ENCODE results near the gene KLHL6.
"Not testable (repeated sequence)": the region's sequence is repeated elsewhere in the genome, so short reads cannot be mapped to it uniquely, and the experiment has no call there.

KLHL6 gene

GRCh38 chr3:183532620-183533411, 22.7 kb downstream of the KLHL6 start:
- peaks cover 23% of the 10 kb centered on the region for H3K27me3 ChIP-seq (ENCODE audit: control insufficient read depth, insufficient read depth, low read length)
- no peak overlapping the region for H3K9ac ChIP-seq (ENCODE audit: low read length)
- no peak overlapping the region for H3K27ac ChIP-seq (ENCODE audit: low read depth, low read length)
- H3K4me1 ChIP-seq (ENCODE audit: control insufficient read depth, insufficient read depth, low read length): peaks cover 18% of the 10 kb centered on the region
- H3K4me3 ChIP-seq (ENCODE audit: low read depth, low read length): no peak overlapping the region
- H3K36me3 ChIP-seq (ENCODE audit: control insufficient read depth, insufficient read depth, low read length): no peaks in the 10 kb centered on the region
- H3K9me3 ChIP-seq (ENCODE audit: control insufficient read depth, insufficient read depth, low read depth, low read length): no peaks in the 10 kb centered on the region; the same call in 1 of the 2 replicates

DNA sequence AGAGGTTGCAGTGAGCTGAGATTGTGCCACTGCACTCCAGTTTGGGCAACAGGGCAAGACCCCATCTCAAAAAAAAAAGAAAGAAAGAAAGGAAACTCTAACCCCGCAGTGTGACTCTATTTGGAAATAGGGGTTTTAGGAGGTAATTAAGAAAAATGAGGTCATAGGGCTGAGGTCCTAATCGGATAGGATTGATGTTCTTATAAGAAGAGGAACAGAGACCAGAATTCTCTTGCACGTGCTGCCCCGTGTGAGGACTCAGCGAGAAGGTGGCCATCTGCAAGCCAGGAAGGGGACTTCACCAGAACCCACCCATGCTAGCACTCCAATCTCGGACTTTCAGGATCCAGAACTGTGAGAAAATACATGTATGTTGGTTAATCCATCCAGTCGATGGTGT, 25.8 kb downstream of the KLHL6 start:
- H3K9me3 ChIP-seq (ENCODE audit: control insufficient read depth, insufficient read depth, low read depth, low read length): no peaks in the 10 kb centered on the region; the same call in 1 of the 2 replicates
- H3K27ac ChIP-seq (ENCODE audit: low read depth, low read length): no peak overlapping the region
- no peak overlapping the region for H3K4me3 ChIP-seq (ENCODE audit: low read depth, low read length)
- no peaks in the 10 kb centered on the region for H3K36me3 ChIP-seq (ENCODE audit: control insufficient read depth, insufficient read depth, low read length)
- peaks cover 18% of the 10 kb centered on the region for H3K4me1 ChIP-seq (ENCODE audit: control insufficient read depth, insufficient read depth, low read length)
- H3K9ac ChIP-seq (ENCODE audit: low read length): no peak overlapping the region
- peaks cover 16% of the 10 kb centered on the region for H3K27me3 ChIP-seq (ENCODE audit: control insufficient read depth, insufficient read depth, low read length)

GRCh38 chr3:183529185-183529584, 26.3 kb downstream of the KLHL6 start:
- H3K4me1 ChIP-seq (ENCODE audit: control insufficient read depth, insufficient read depth, low read length): peaks cover 16% of the 10 kb centered on the region
- H3K9me3 ChIP-seq (ENCODE audit: control insufficient read depth, insufficient read depth, low read depth, low read length): no peaks in the 10 kb centered on the region; the same call in 1 of the 2 replicates
- no peak overlapping the region for H3K9ac ChIP-seq (ENCODE audit: low read length)
- H3K27ac ChIP-seq (ENCODE audit: low read depth, low read length): no peak overlapping the region
- peaks cover 16% of the 10 kb centered on the region for H3K27me3 ChIP-seq (ENCODE audit: control insufficient read depth, insufficient read depth, low read length)
- no peaks in the 10 kb centered on the region for H3K36me3 ChIP-seq (ENCODE audit: control insufficient read depth, insufficient read depth, low read length)
- H3K4me3 ChIP-seq (ENCODE audit: low read depth, low read length): no peak overlapping the region

GRCh38 chr3:183528758-183529157, 26.7 kb downstream of the KLHL6 start:
- H3K9ac ChIP-seq (ENCODE audit: low read length); H3K9me3 ChIP-seq (ENCODE audit: control insufficient read depth, insufficient read depth, low read depth, low read length); H3K36me3 ChIP-seq (ENCODE audit: control insufficient read depth, insufficient read depth, low read length); H3K27ac ChIP-seq (ENCODE audit: low read depth, low read length); H3K4me3 ChIP-seq (ENCODE audit: low read depth, low read length): not testable (repeated sequence)
- Histone ChIP-seq H3K4me1 (ENCODE audit: control insufficient read depth, insufficient read depth, low read length) (peaks cover 12% of the 10 kb centered on the region), H3K27me3 (ENCODE audit: control insufficient read depth, insufficient read depth, low read length) (peaks cover 16% of the 10 kb centered on the region)

GRCh38 chr3:183527428-183528379, 27.8 kb downstream of the KLHL6 start:
- Histone ChIP-seq H3K4me3 (ENCODE audit: low read depth, low read length) (no peak overlapping the region), H3K9me3 (ENCODE audit: control insufficient read depth, insufficient read depth, low read depth, low read length) (no peaks in the 10 kb centered on the region; the same call in 1 of the 2 replicates), H3K36me3 (ENCODE audit: control insufficient read depth, insufficient read depth, low read length) (no peaks in the 10 kb centered on the region), H3K9ac (ENCODE audit: low read length) (no peak overlapping the region), H3K27ac (ENCODE audit: low read depth, low read length) (no peak overlapping the region), H3K4me1 (ENCODE audit: control insufficient read depth, insufficient read depth, low read length) (peaks cover 6% of the 10 kb centered on the region), H3K27me3 (ENCODE audit: control insufficient read depth, insufficient read depth, low read length) (peaks cover 11% of the 10 kb centered on the region)

DNA sequence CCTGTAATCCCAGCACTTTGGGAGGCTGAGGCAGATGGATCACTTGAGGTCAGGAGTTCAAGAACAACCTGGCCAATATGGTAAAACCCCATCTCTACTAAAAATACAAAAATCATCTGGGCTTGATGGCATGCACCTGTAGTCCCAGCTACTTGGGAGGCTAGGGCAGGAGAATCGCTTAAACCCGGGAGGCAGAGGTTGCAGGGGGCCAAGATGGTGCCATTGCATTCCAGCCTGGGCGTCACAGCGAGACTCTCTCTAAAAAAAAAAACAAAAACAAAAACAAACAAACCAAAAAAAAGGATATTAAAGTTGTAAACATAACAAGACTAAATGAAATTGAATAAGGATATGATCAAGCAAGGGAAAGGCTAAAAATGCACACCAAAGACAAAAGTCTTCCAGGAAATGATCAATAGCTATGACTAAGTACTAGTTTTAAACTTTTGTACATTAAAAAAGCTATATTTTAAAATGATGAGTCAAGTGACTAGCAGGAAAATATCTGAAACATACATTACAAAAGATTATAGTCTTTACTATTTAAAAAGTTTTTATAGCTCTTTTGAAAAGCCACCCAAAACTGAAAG, 28.6 kb downstream of the KLHL6 start:
- Histone ChIP-seq H3K36me3 (ENCODE audit: control insufficient read depth, insufficient read depth, low read length) (no peaks in the 10 kb centered on the region), H3K9ac (ENCODE audit: low read length) (no peak overlapping the region), H3K9me3 (ENCODE audit: control insufficient read depth, insufficient read depth, low read depth, low read length) (no peaks in the 10 kb centered on the region), H3K27ac (ENCODE audit: low read depth, low read length) (no peak overlapping the region), H3K27me3 (ENCODE audit: control insufficient read depth, insufficient read depth, low read length) (peaks cover 3% of the 10 kb centered on the region), H3K4me1 (ENCODE audit: control insufficient read depth, insufficient read depth, low read length) (peaks cover 5% of the 10 kb centered on the region), H3K4me3 (ENCODE audit: low read depth, low read length) (no peak overlapping the region)

DNA sequence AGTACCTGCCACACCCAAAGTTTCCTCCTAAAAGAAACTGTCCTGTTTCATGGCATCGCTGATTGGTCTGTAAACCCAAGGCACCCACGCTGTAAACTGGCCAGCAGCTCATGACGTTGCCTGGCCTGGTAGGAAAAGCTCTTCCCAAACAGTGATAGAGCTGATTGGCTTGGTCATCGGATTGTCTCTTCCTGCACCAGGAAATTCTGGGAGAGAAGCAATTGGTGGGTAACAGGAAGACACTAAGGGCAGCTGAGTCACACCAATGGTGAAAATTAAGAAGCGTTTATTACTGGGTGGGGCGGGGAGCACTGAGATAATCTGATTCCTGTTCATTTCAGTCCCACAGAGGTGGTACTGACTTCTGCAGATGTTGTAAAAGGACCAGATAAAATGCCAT, 31.0 kb downstream of the KLHL6 start:
- Histone ChIP-seq H3K27me3 (ENCODE audit: control insufficient read depth, insufficient read depth, low read length) (no peaks in the 10 kb centered on the region), H3K27ac (ENCODE audit: low read depth, low read length) (no peak overlapping the region), H3K4me1 (ENCODE audit: control insufficient read depth, insufficient read depth, low read length) (peaks cover 5% of the 10 kb centered on the region), H3K9me3 (ENCODE audit: control insufficient read depth, insufficient read depth, low read depth, low read length) (no peaks in the 10 kb centered on the region), H3K4me3 (ENCODE audit: low read depth, low read length) (no peak overlapping the region), H3K36me3 (ENCODE audit: control insufficient read depth, insufficient read depth, low read length) (no peaks in the 10 kb centered on the region), H3K9ac (ENCODE audit: low read length) (no peak overlapping the region)

DNA sequence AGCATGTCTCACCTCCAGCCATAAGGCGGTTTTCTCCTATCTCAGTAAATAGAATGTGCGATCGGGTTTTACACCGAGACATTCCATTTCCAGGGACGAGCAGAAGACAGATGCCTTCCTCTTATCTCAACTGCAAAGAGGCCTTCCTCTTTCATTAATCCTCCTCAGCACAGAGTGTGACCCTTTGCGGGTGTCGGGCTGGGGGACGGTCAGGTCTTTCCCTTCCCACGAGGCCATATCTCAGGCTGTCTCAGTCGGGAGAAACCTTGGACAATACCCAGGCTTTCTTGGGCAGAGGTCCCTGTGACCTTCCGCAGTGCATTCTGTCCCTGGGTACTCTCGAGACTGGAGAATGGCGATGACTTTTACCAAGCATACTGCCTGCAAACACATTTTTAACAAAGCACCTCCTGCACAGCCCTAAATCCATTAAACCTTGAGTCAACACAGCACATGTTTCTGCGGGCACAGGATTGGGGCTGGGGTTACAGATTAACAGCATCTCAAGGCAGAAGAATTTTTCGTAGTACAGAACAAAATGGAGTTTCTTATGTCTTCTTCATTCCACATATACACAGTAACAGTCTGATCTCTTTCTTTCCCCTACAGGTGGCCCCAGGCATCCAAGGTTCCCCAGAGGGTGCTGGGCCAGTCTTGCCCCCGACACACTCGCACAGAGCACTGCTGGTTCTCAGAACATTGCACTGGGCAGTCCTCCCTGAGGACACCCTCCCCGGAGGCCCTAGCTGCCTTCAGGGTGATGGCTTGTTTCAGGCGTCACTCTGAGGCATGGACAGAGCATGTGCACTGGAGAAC, 34.6 kb downstream of the KLHL6 start:
- H3K27ac ChIP-seq (ENCODE audit: low read depth, low read length); H3K4me3 ChIP-seq (ENCODE audit: low read depth, low read length); H3K36me3 ChIP-seq (ENCODE audit: control insufficient read depth, insufficient read depth, low read length); H3K9me3 ChIP-seq (ENCODE audit: control insufficient read depth, insufficient read depth, low read depth, low read length); H3K27me3 ChIP-seq (ENCODE audit: control insufficient read depth, insufficient read depth, low read length); H3K9ac ChIP-seq (ENCODE audit: low read length): not testable (repeated sequence)
- peaks cover 17% of the 10 kb centered on the region for H3K4me1 ChIP-seq (ENCODE audit: control insufficient read depth, insufficient read depth, low read length)

DNA sequence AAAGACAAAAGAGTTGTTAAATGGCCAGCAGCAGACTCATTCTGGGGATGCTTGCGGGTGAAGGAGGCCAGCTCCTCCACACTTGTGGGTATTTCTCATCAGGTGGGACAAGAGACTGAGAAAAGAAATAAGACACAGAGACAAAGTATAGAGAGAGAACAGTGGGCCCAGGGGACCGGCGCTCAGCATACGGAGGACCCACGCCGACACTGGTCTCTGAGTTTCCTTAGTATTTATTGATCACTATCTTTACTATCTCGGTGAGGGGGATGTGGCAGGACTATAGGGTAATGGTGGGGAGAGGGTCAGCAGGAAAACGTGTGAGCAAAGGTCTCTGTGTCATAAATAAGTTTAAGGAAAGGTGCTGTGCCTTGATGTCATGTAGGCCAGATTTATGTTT, 35.2 kb downstream of the KLHL6 start:
- not testable (repeated sequence) for H3K9ac ChIP-seq (ENCODE audit: low read length); H3K9me3 ChIP-seq (ENCODE audit: control insufficient read depth, insufficient read depth, low read depth, low read length); H3K36me3 ChIP-seq (ENCODE audit: control insufficient read depth, insufficient read depth, low read length); H3K27me3 ChIP-seq (ENCODE audit: control insufficient read depth, insufficient read depth, low read length); H3K27ac ChIP-seq (ENCODE audit: low read depth, low read length); H3K4me3 ChIP-seq (ENCODE audit: low read depth, low read length)
- H3K4me1 ChIP-seq (ENCODE audit: control insufficient read depth, insufficient read depth, low read length): peaks cover 17% of the 10 kb centered on the region

GRCh38 chr3:183519891-183520290, 35.6 kb downstream of the KLHL6 start:
- H3K9ac ChIP-seq (ENCODE audit: low read length): no peak overlapping the region
- no peak overlapping the region for H3K4me3 ChIP-seq (ENCODE audit: low read depth, low read length)
- no peak overlapping the region for H3K27ac ChIP-seq (ENCODE audit: low read depth, low read length)
- peaks cover 17% of the 10 kb centered on the region for H3K4me1 ChIP-seq (ENCODE audit: control insufficient read depth, insufficient read depth, low read length)
- H3K36me3 ChIP-seq (ENCODE audit: control insufficient read depth, insufficient read depth, low read length): no peaks in the 10 kb centered on the region
- H3K27me3 ChIP-seq (ENCODE audit: control insufficient read depth, insufficient read depth, low read length): no peaks in the 10 kb centered on the region
- no peaks in the 10 kb centered on the region for H3K9me3 ChIP-seq (ENCODE audit: control insufficient read depth, insufficient read depth, low read depth, low read length)
